HL-60/S4 (cell line): ENCODE measurements around the gene KIF5B.

Experiments
- in situ Hi-C: fragments of 300-500 bp; cut with MboI; formaldehyde crosslinking; loops from 2 replicates; pipeline ENCODE4 v1.14.3; 2022; ENCODE audit warnings: low sequenced_read_pairs

KIF5B gene

DNA sequence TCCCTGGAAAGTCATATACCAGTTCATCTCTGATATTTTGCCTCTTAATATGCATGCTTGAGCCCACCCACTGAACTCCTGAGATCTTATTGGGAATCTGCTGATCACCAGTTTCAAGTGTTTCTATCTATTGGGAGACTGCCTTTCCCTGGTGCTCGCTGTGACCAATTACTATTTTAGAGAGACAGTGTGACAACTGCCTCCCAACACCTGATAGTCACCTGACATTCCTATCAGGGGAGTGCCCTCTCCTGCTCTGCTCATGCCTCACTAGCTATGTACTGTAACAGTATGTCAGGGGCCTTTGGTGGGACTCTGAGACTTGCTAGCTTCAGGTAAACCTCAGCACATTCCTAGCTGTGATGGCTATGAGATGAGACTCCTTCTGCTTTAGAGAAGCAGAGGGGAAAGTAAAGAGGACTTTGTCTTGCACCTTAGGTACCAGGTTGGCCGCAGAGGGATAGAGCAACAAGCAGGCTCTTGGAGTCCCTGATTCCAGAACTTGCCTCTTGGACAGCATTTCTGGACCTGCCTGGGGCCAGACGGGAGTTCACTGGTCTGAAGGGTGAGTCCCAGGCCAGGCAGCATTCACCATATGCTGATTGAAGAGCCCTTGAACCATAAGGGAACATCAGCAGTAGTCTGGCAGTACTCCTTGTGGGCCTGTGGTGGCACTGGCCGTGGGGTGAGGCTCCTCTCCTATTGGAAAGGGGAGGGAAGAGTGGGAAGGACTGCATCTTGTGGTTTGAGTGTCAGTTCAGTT lies 93.2 kb downstream of the KIF5B start:
- in situ Hi-C loops, result no loop called here

GRCh38 chr10:31961277-31962074 lies 94.7 kb downstream of the KIF5B start:
- in situ Hi-C loops, result no loop called here

DNA sequence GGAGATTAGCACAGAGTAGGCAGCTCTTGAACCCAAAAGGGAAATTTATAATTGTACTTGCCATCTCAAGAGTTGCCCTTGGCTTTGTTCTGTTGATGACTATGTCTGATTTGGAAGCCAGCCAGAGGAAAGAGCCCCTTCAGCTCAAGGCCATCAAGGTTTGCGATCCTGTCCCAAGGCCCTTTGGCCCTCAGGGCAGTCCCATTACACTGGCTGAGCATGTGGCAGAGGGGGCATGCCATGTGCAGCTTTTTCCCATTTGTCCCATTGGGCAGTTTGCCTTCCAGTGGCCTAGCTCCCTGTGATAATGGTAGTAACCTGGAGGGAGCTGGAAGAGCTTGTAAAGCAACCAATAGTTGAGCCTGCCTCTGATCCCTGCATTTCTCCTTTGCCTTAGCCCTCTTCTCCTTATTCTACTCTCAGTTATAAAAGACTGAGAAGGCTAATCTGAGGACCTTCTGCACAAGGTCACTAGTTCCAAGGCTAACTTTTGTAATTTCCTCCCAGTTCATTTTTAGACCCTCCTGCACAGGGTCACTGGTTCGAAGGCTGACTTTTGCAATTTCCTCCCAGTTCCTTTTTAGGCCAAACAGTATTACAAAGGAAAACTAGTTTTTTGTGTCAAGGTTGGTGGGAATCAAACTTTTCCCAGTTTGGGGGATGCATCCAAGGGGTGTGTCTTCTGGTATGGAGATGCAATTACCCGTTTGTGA lies 96.6 kb downstream of the KIF5B start:
- in situ Hi-C loops, result no loop called here
